Nephron (organoid): ENCODE results near the gene TTC9C.
A peak's percentile ranks its signal among the peaks of the same experiment; 100 is the strongest.

ENCODE experiments used
- H3K27ac Mint-ChIP-seq, 3 experiments: 2 replicates each; pipeline ENCODE4 v1.8.0; 2020; ENCODE audit warnings: mixed read lengths in 3 of 3, mild to moderate bottlenecking in 2 of 3, moderate library complexity in 1 of 3
- H3K27me3 Mint-ChIP-seq: 2 replicates; pipeline ENCODE4 v1.8.0; 2021; ENCODE audit warnings: low read depth, mild to moderate bottlenecking, moderate library complexity, mixed read lengths
- H3K36me3 Mint-ChIP-seq: 2 replicates; pipeline ENCODE4 v1.8.0; 2020; ENCODE audit warnings: low read depth, mixed read lengths
- H3K4me1 Mint-ChIP-seq: 2 replicates; pipeline ENCODE4 v1.8.0; 2020; ENCODE audit warnings: mixed read lengths
- H3K4me3 Mint-ChIP-seq, 3 experiments: 2 replicates each; pipeline ENCODE4 v1.8.0; 2020; ENCODE audit warnings: mild to moderate bottlenecking in 3 of 3, mixed read lengths in 3 of 3, moderate library complexity in 2 of 3
- H3K9me3 Mint-ChIP-seq: 2 replicates; pipeline ENCODE4 v1.8.0; 2020; ENCODE audit warnings: mixed read lengths
- TF ChIP-seq, protein P1 (sequence below), 3 experiments: fragments of 200-600 bp; sonication (generic); IDR thresholded peaks; one replicate each; pipeline ENCODE4 v1.5.0; 2021; ENCODE audit warnings: antibody characterized with exemption in 3 of 3; ENCODE audit not compliant: unreplicated experiment in 3 of 3

Gene TTC9C

DNA sequence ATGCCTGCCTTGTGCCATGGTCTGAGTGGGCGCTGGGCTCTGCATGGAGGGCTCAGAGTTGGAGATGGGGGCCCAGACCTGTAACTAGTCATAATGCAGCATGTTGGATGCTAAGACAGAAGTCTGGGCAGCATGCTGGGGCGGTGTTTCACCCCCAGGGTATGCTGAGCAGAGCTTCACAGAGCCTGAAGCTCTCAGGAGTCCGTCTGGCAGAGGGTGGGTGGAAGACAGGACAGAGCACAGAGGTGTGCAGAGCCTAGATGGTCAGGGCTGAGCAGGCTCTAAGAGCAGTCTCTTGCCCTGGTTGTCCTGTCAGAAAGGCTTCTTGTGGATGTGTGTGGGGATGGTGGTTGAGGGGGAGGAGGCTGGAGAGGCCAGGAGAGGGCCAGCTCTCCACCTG, 50.2 kb downstream of the TTC9C start:
- TF ChIP-seq, protein P1, sequence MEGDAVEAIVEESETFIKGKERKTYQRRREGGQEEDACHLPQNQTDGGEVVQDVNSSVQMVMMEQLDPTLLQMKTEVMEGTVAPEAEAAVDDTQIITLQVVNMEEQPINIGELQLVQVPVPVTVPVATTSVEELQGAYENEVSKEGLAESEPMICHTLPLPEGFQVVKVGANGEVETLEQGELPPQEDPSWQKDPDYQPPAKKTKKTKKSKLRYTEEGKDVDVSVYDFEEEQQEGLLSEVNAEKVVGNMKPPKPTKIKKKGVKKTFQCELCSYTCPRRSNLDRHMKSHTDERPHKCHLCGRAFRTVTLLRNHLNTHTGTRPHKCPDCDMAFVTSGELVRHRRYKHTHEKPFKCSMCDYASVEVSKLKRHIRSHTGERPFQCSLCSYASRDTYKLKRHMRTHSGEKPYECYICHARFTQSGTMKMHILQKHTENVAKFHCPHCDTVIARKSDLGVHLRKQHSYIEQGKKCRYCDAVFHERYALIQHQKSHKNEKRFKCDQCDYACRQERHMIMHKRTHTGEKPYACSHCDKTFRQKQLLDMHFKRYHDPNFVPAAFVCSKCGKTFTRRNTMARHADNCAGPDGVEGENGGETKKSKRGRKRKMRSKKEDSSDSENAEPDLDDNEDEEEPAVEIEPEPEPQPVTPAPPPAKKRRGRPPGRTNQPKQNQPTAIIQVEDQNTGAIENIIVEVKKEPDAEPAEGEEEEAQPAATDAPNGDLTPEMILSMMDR (IDR thresholded peaks at IDR 0.05; ENCODE audit: unreplicated experiment in 3 of 3): no peak
- H3K27ac Mint-ChIP-seq: no peak overlapping the region
- H3K4me3 Mint-ChIP-seq: no peak overlapping the region
- H3K27me3 Mint-ChIP-seq: no peaks in the 10 kb centered on the region
- H3K4me1 Mint-ChIP-seq: no peaks in the 10 kb centered on the region
- H3K36me3 Mint-ChIP-seq: peaks cover 57% of the 10 kb centered on the region
- no peaks in the 10 kb centered on the region for H3K9me3 Mint-ChIP-seq

DNA sequence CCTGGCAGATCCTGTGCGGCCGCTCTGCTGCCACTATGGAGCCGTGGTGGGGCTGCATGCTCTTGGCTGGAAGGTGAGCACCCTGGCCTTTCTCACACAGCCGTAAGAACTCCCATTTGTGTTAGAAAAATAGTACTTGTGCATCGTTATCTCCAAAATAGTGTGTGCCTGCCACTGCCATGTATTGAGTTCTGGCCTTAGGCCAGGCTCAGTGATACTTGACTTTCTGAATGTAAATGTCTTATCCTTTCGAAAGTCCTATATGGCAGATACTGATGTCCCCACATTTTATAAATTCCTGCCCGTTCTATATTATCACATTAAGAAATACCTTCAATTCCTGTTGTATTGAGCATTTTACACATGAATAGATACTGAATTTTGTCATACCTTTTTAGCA, 54.5 kb downstream of the TTC9C start:
- Mint-ChIP-seq H3K4me1 (no peaks in the 10 kb centered on the region), H3K9me3 (no peaks in the 10 kb centered on the region), H3K27me3 (no peaks in the 10 kb centered on the region), H3K27ac (no peak overlapping the region), H3K36me3 (peaks cover 31% of the 10 kb centered on the region), H3K4me3 (peak overlapping the region in 1 of 3 experiments; percentile 35)
- TF ChIP-seq, protein P1 (IDR thresholded peaks at IDR 0.05; ENCODE audit: unreplicated experiment in 3 of 3): no peak

DNA sequence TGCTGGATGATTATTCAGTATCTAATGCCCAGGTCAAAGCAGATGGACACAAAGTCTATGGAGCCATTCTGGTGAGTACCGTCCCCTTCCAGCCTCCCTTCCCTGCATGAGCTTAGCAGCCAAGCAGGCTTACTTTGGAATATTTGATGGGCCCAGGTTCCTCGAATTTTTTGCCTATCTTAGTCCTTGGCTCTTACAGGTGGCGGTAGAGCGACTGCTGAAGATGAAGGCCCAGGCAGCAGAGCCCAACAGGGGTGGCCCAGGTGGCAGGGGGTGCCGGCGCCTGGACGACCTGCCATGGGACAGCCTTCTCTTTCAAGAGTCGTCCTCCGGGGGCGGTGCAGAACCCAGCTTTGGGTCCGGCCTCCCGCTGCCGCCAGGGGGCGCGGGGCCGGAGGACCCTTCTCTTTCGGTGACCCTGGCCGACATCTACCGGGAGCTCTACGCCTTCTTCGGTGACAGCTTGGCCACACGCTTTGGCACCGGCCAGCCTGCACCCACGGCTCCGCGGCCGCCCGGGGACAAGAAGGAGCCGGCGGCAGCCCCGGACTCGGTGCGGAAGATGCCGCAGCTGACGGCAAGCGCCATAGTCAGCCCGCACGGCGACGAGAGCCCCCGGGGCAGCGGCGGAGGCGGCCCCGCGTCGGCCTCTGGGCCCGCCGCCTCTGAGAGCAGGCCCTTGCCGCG, 58.2 kb downstream of the TTC9C start:
- peaks cover 30% of the 10 kb centered on the region for H3K36me3 Mint-ChIP-seq
- H3K27ac Mint-ChIP-seq: peak overlapping the region; percentile 85 to 89 (median 87)
- TF ChIP-seq, protein P1 (IDR thresholded peaks at IDR 0.05; ENCODE audit: unreplicated experiment in 3 of 3): peak; percentile 92 to 95 (median 94)
- peaks cover 25% of the 10 kb centered on the region for H3K4me1 Mint-ChIP-seq
- H3K27me3 Mint-ChIP-seq: no peaks in the 10 kb centered on the region
- no peaks in the 10 kb centered on the region for H3K9me3 Mint-ChIP-seq
- H3K4me3 Mint-ChIP-seq: peak overlapping the region; percentile 81 to 88 (median 85)

DNA sequence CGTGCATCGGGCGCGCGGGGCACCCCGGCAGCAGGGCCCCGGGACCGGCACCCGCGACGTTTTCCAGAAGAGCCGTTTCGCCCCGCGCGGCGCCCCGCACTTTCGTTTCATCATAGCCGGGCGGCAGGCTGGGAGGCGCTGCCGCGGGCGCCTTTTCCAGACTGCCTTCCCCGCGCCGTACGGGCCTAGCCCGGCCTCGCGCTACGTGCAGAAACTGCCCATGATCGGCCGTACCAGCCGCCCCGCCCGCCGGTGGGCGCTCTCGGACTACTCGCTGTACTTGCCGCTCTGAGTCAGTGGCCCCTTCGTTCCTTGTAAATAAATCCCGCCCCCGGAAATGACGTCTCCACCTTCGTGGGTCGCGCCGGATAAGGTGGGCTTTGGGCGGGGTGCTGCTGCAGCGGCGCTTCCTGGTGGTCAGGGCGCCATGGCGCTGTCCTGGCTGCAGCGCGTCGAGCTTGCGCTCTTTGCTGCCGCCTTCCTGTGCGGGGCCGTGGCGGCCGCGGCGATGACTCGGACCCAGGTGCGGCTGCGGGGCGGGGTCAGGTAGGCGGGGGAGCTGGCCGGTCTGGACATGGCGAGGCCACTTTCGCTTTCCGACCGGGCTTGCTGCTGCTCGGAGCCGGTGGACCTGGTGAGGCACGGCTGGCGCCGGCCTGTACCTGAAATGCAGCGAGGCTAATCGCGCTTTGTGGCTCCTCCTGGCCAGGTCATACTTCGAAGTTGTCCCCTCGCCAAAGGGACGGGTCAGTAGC, 58.9 kb downstream of the TTC9C start, which contains the start of gene TMEM179B:
TSS of gene TMEM179B (plus strand) at position 398 of the 755 bp plus-strand sequence. CDS start at position 428, 30 bp downstream.
- no peaks in the 10 kb centered on the region for H3K27me3 Mint-ChIP-seq

More for the DNA sequence above, 58.9 kb downstream of the TTC9C start, which contains the start of gene TMEM179B:
- Mint-ChIP-seq H3K9me3 (no peaks in the 10 kb centered on the region), H3K4me1 (peaks cover 28% of the 10 kb centered on the region), H3K4me3 (peak within 1 kb of the TSS; percentile 92 to 98 (median 96)), H3K36me3 (peaks cover 27% of the 10 kb centered on the region), H3K27ac (peak within 1 kb of the TSS; percentile 89 to 97 (median 97))
- TF ChIP-seq, protein P1 (IDR thresholded peaks at IDR 0.05; ENCODE audit: unreplicated experiment in 3 of 3): no peak
